DND-41 (cell line): ENCODE data around the gene FOXK1.

Experiments
- ATAC-seq: fragments of 200-7000 bp; cut with Tn5 transposase; 3 replicates; pipeline ENCODE4 v1.9.1; 2021; ENCODE audit warnings: low read depth; ENCODE audit not compliant: insufficient read depth
- DNase-seq: peaks from one replicate; pipeline ENCODE4 v3.0.0-alpha.2; 2020
- H2AFZ ChIP-seq: 2 replicates; pipeline ENCODE4 v1.6.0; 2012; ENCODE audit warnings: low read depth, low read length
- H3K27ac ChIP-seq: 2 replicates; pipeline ENCODE4 v1.5.1; 2012; ENCODE audit warnings: low read length, inconsistent platforms
- H3K27me3 ChIP-seq: fragments of 200-600 bp; sonication (generic); 2 replicates; pipeline ENCODE4 v1.6.0; 2012; ENCODE audit warnings: low read length, mild to moderate bottlenecking, inconsistent platforms; ENCODE audit not compliant: insufficient read depth, poor library complexity
- H3K36me3 ChIP-seq: 2 replicates; pipeline ENCODE4 v1.5.1; 2012; ENCODE audit warnings: low read length, inconsistent platforms; ENCODE audit not compliant: insufficient read depth
- H3K4me1 ChIP-seq: 2 replicates; pipeline ENCODE4 v1.5.1; 2012; ENCODE audit warnings: mild to moderate bottlenecking, low read length; ENCODE audit not compliant: insufficient read depth
- H3K4me2 ChIP-seq: 2 replicates; pipeline ENCODE4 v1.6.0; 2012; ENCODE audit warnings: mild to moderate bottlenecking, moderate library complexity, low read length, inconsistent platforms; ENCODE audit not compliant: insufficient read depth
- H3K4me3 ChIP-seq, 2 experiments: fragments of 200-600 bp in 1 of 2; shearing (Covaris generic) in 1 of 2; 2 replicates each; pipeline ENCODE4 v1.5.1; 2012 to 2016; ENCODE audit warnings: inconsistent platforms in 2 of 2, low read length in 2 of 2, mild to moderate bottlenecking in 2 of 2, low read depth in 1 of 2, moderate library complexity in 1 of 2
- H3K79me2 ChIP-seq: 2 replicates; pipeline ENCODE4 v1.6.0; 2012; ENCODE audit warnings: low read length, inconsistent platforms; ENCODE audit not compliant: insufficient read depth
- H3K9ac ChIP-seq: 2 replicates; pipeline ENCODE4 v1.6.0; 2012; ENCODE audit warnings: low read depth, mild to moderate bottlenecking, inconsistent platforms, low read length, moderate library complexity
- H3K9me3 ChIP-seq: 2 replicates; pipeline ENCODE4 v1.5.1; 2012; ENCODE audit warnings: low read length, moderate library complexity, mild to moderate bottlenecking, inconsistent platforms; ENCODE audit not compliant: insufficient read depth, severe bottlenecking
- H4K20me1 ChIP-seq: 2 replicates; pipeline ENCODE4 v1.6.0; 2012; ENCODE audit warnings: low read length; ENCODE audit not compliant: insufficient read depth
- EZH2 ChIP-seq: IDR thresholded peaks from 3 replicates; pipeline ENCODE4 v1.6.1; 2012; ENCODE audit warnings: borderline replicate concordance, low read depth, mild to moderate bottlenecking, moderate library complexity, low read length, inconsistent platforms; ENCODE audit not compliant: severe bottlenecking
- TF ChIP-seq, protein P1 (sequence below): IDR thresholded peaks from 2 replicates; pipeline ENCODE4 v1.5.1; 2012; ENCODE audit warnings: borderline replicate concordance, low read length, moderate library complexity, mild to moderate bottlenecking; ENCODE audit not compliant: poor library complexity, severe bottlenecking; ENCODE audit errors: extremely low read depth

The FOXK1 gene

DNA sequence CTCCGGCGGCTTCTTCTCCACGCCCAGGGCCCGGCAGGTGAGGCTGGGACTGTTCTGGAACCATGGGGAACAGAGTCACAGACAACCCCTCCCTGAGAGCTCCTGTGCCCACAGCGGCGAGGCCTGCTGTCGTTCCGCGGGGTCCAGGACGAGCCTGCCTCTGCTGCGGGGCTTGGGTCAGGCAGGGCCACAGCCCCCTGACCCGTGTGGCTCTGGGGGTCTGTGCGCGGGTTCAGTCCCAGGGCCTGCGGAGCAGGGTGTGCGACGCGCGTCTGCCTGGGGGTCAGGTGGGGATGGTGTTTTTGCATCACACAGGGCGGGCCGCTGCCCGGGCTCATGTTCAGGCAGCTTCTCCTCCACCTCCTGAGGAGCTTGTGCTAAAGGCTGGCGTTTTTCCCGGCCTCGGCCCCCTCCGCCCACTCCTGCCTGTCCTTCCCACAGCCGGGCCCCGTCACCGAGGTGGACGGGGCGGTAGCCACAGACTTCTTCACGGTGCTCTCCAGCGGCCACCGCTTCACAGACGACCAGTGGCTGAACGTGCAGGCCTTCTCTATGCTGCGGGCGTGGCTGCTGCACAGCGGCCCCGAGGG is 101.8 kb downstream of the FOXK1 start:
- Histone ChIP-seq H2AFZ (no peak overlapping the region), H3K27ac (no peak overlapping the region), H3K27me3 (no peaks in the 10 kb centered on the region), H3K9me3 (no peaks in the 10 kb centered on the region), H3K4me3 (no peak overlapping the region), H3K9ac (no peak overlapping the region), H3K4me2 (no peak overlapping the region), H3K36me3 (peaks cover 76% of the 10 kb centered on the region), H3K4me1 (no peaks in the 10 kb centered on the region), H4K20me1 (peaks cover 7% of the 10 kb centered on the region; the same call in 1 of the 2 replicates), H3K79me2 (peaks cover 9% of the 10 kb centered on the region; the same call in 1 of the 2 replicates)
- no peak for TF ChIP-seq EZH2
- TF ChIP-seq, protein P1, sequence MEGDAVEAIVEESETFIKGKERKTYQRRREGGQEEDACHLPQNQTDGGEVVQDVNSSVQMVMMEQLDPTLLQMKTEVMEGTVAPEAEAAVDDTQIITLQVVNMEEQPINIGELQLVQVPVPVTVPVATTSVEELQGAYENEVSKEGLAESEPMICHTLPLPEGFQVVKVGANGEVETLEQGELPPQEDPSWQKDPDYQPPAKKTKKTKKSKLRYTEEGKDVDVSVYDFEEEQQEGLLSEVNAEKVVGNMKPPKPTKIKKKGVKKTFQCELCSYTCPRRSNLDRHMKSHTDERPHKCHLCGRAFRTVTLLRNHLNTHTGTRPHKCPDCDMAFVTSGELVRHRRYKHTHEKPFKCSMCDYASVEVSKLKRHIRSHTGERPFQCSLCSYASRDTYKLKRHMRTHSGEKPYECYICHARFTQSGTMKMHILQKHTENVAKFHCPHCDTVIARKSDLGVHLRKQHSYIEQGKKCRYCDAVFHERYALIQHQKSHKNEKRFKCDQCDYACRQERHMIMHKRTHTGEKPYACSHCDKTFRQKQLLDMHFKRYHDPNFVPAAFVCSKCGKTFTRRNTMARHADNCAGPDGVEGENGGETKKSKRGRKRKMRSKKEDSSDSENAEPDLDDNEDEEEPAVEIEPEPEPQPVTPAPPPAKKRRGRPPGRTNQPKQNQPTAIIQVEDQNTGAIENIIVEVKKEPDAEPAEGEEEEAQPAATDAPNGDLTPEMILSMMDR, result no peak
- ATAC-seq (no peak), DNase-seq (no peak)

DNA sequence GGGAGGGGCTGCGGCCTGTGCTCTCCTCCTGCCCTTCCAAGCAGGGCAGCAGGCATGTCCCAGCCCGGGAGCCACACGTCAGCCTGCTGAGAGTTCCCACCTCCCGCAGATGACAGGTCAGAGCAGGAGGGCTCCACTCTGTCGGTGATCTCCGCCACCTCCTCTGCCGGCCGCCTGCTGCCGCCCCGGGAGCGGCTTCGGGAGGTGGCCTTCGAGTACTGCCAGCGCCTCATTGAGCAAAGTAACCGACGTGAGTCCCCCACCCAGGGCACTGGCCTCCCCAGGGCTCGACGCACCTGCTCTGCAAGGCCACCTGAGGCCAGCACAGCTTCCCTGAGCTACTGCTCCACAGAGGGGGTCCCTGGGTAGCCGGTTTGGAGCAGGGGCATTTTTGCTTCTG is 102.7 kb downstream of the FOXK1 start:
- TF ChIP-seq, protein P1, result no peak
- TF ChIP-seq EZH2, result no peak
- no peaks in the 10 kb centered on the region for H3K4me1 ChIP-seq
- H3K79me2 ChIP-seq, result peaks cover 5% of the 10 kb centered on the region; the same call in 1 of the 2 replicates
- H3K4me3 ChIP-seq, result no peak overlapping the region
- DNase-seq, result no peak
- H3K4me2 ChIP-seq, result no peak overlapping the region
- H3K27me3 ChIP-seq, result no peaks in the 10 kb centered on the region
- peaks cover 7% of the 10 kb centered on the region; the same call in 1 of the 2 replicates for H4K20me1 ChIP-seq
- H3K9ac ChIP-seq, result no peak overlapping the region
- ATAC-seq, result no peak
- H3K9me3 ChIP-seq, result no peaks in the 10 kb centered on the region
- H2AFZ ChIP-seq, result no peak overlapping the region
- H3K36me3 ChIP-seq, result peaks cover 85% of the 10 kb centered on the region
- H3K27ac ChIP-seq, result no peak overlapping the region

DNA sequence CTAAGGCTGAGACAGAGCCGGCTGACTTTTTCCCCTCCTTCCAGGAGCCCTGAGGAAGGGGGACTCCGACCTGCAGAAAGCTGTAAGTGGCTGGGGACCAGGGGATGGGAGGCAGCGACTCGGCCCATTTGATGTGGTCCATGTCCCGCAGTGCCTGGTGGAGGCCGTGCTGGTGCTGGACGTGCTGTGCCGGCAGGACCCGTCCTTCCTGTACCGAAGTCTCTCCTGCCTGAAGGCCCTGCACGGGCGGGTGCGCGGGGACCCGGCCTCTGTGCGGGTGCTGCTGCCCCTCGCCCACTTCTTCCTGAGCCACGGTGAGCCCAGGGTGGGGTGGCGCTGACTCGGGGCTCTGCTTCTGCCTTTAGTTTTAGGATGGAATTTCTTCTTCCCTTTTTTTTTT is 103.3 kb downstream of the FOXK1 start:
- peaks cover 7% of the 10 kb centered on the region; the same call in 1 of the 2 replicates for H4K20me1 ChIP-seq
- ATAC-seq (no peak), DNase-seq (no peak)
- H3K27me3 ChIP-seq, result no peaks in the 10 kb centered on the region
- no peaks in the 10 kb centered on the region for H3K4me1 ChIP-seq
- no peak overlapping the region for H3K4me2 ChIP-seq
- peaks cover 90% of the 10 kb centered on the region for H3K36me3 ChIP-seq
- no peak overlapping the region for H3K27ac ChIP-seq
- H3K9ac ChIP-seq, result no peak overlapping the region
- no peak overlapping the region for H3K4me3 ChIP-seq
- H3K9me3 ChIP-seq, result no peaks in the 10 kb centered on the region
- peaks cover 2% of the 10 kb centered on the region; the same call in 1 of the 2 replicates for H3K79me2 ChIP-seq
- TF ChIP-seq EZH2, result no peak
- TF ChIP-seq, protein P1, result no peak
- no peak overlapping the region for H2AFZ ChIP-seq
